Testis (tissue), 3 donors: ENCODE data around the gene COL15A1. TPM values are rescaled to one million over a fixed set of nuclear protein-coding genes. Genes with fewer than 3 reads are reported as not detected.

Experiments
- DNase-seq: peaks from one replicate; pipeline ENCODE4 v3.0.0-alpha.2; 2019
- H3K27ac ChIP-seq, 2 donors: fragments of 200-600 bp; sonication (generic); one replicate each; pipeline ENCODE4 v1.5.1; 2019
- H3K27me3 ChIP-seq: fragments of 200-600 bp; sonication (generic); one replicate; pipeline ENCODE4 v1.5.1; 2019
- H3K36me3 ChIP-seq: fragments of 200-600 bp; sonication (generic); one replicate; pipeline ENCODE4 v1.5.1; 2017; ENCODE audit warnings: low read depth; ENCODE audit errors: missing control alignments
- H3K4me1 ChIP-seq: fragments of 200-600 bp; sonication (generic); one replicate; pipeline ENCODE4 v1.5.1; 2019
- H3K4me3 ChIP-seq, 2 donors: fragments of 200-600 bp; sonication (generic); one replicate each; pipeline ENCODE4 v1.5.1; 2017 to 2019
- H3K9me3 ChIP-seq: fragments of 200-600 bp; sonication (generic); one replicate; pipeline ENCODE4 v1.5.1; 2017
- POLR2A ChIP-seq: fragments of 450-650 bp; IDR thresholded peaks from one replicate; pipeline ENCODE4 v1.6.1; 2017; ENCODE audit warnings: antibody characterized with exemption, mild to moderate bottlenecking, moderate library complexity
- WGBS, 2 donors: methylation state at CpG; one replicate each; pipeline ENCODE4 v1.1.5; 2018; 5-methylcytosine and 5-hydroxymethylcytosine counted together
- intact Hi-C: fragments of 100-400 bp; cut with DNase I; formaldehyde crosslinking; loops from one replicate; pipeline ENCODE4 v1.15.1; 2023; ENCODE audit warnings: low total_unique reads
- polyA plus RNA-seq: library from polyadenylated mRNA; stranded (reverse); fragments of 350-450 nt; fragmentation: Illumina TruSeq; extraction: RNeasy Lipid Tissue Mini Kit (QIAGEN cat#74804); gene quantifications from one replicate; pipeline ENCODE4 v1.2.3, GENCODE V29; 2014; ENCODE audit warnings: low read depth, low replicate concordance; ENCODE audit not compliant: insufficient read depth
- total RNA-seq, 2 donors: library from RNA; depleted of rRNA; stranded (reverse); fragments of >200 nt; gene quantifications; one replicate each; pipeline ENCODE4 v1.2.3, GENCODE V29; 2016
- TF ChIP-seq, protein P1 (sequence below), 3 experiments: fragments of 450-650 bp in 2 of 3; fragments of 200-600 bp in 1 of 3; sonication (generic) in 1 of 3; IDR thresholded peaks; one replicate each; pipeline ENCODE4 v1.5.1; 2016 to 2019; ENCODE audit warnings: antibody characterized with exemption in 3 of 3, mild to moderate bottlenecking in 2 of 3, moderate library complexity in 1 of 3

The COL15A1 gene
- total and polyA plus RNA-seq, 3 donors from 2014 or later: 37.2 to 55.5 (median 49.4) TPM

DNA sequence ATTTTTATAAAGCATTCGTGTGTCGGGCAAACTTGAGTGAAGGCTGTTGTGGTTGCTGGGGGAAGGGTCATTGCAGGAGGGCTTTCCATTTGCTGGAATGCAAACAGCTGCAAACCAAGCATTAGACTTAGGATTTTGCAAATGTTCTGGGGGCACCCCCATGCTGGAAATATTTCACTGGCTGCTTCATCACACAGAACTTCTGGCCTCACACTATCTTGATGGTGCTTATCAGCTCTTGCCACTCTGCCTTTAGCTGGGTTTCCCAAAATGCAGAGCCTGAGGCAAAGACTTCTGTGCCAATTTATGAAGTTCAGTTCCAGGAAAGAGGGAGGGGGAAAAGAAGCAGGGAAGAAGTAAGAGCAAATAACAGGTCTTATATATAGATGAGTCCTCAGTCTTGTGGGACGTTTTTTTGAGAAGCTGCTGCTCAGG lies 8.6 kb upstream of the COL15A1 start:
- Histone ChIP-seq H3K4me1 (no peaks in the 10 kb centered on the region), H3K27ac (no peak overlapping the region), H3K9me3 (no peaks in the 10 kb centered on the region), H3K27me3 (no peaks in the 10 kb centered on the region), H3K36me3 (no peaks in the 10 kb centered on the region), H3K4me3 (no peak overlapping the region)
- 47 to 66% methylated on average over 3 of the region's 3 CpGs for WGBS, 2 donors
- intact Hi-C loops: no loop called here
- no peak for DNase-seq
- TF ChIP-seq, protein P1, sequence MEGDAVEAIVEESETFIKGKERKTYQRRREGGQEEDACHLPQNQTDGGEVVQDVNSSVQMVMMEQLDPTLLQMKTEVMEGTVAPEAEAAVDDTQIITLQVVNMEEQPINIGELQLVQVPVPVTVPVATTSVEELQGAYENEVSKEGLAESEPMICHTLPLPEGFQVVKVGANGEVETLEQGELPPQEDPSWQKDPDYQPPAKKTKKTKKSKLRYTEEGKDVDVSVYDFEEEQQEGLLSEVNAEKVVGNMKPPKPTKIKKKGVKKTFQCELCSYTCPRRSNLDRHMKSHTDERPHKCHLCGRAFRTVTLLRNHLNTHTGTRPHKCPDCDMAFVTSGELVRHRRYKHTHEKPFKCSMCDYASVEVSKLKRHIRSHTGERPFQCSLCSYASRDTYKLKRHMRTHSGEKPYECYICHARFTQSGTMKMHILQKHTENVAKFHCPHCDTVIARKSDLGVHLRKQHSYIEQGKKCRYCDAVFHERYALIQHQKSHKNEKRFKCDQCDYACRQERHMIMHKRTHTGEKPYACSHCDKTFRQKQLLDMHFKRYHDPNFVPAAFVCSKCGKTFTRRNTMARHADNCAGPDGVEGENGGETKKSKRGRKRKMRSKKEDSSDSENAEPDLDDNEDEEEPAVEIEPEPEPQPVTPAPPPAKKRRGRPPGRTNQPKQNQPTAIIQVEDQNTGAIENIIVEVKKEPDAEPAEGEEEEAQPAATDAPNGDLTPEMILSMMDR (IDR thresholded peaks at IDR 0.05): no peak
- TF ChIP-seq POLR2A: no peak

GRCh38 chr9:98940276-98940675 lies 3.4 kb upstream of the COL15A1 start:
- Histone ChIP-seq H3K27me3 (no peaks in the 10 kb centered on the region), H3K9me3 (no peaks in the 10 kb centered on the region), H3K36me3 (no peaks in the 10 kb centered on the region), H3K4me3 (no peak overlapping the region), H3K27ac (no peak overlapping the region), H3K4me1 (peaks cover 4% of the 10 kb centered on the region)
- intact Hi-C loops: no loop called here
- 41 to 43% methylated on average over 3 of the region's 3 CpGs for WGBS, 2 donors
- DNase-seq: no peak
- no peak for TF ChIP-seq POLR2A
- TF ChIP-seq, protein P1 (IDR thresholded peaks at IDR 0.05): no peak

DNA sequence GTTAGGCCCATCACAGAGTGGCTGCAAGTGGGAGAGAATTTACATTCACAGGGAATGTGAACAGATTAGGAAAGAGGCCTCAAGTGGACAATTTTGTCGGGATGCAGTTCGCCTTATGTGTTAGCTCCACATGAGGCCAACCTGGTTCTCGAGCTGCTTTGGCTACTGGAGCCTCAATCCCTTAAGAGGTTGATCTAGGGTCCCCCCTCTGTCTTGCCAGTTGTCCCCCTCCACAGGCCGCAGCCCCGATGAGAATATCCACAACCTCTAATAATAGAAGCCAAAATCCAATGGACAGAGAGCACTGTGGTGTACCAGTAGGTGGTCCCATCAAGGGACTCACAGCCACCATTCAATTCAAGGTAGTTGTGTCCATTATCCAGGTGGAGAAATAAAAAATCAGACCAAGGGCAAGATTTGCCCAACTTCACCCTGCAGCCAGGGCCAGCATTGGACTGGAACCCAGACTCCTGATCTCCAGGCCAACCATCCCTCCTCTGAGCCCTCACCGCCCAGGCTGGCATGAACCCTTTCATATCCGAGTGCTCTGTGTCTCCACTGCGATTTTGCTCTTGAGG lies 1.7 kb upstream of the COL15A1 start:
- peaks cover 4% of the 10 kb centered on the region for H3K4me1 ChIP-seq
- 74% methylated on average over 6 to 8 of the region's 8 CpGs for WGBS, 2 donors
- H3K27me3 ChIP-seq: no peaks in the 10 kb centered on the region
- TF ChIP-seq POLR2A: no peak
- TF ChIP-seq, protein P1 (IDR thresholded peaks at IDR 0.05): no peak
- no peaks in the 10 kb centered on the region for H3K9me3 ChIP-seq
- intact Hi-C loops: no loop called here
- peak overlapping the region in 1 of 2 donors; percentile 84 for H3K27ac ChIP-seq
- no peak for DNase-seq
- no peak overlapping the region for H3K4me3 ChIP-seq
- H3K36me3 ChIP-seq: no peaks in the 10 kb centered on the region

- TF ChIP-seq POLR2A: no peak
- TF ChIP-seq, protein P1 (IDR thresholded peaks at IDR 0.05): no peak
- no peak for DNase-seq
- Histone ChIP-seq H3K27ac (peak overlapping the region; percentile 52 to 84), H3K4me1 (peaks cover 4% of the 10 kb centered on the region), H3K9me3 (no peaks in the 10 kb centered on the region), H3K27me3 (no peaks in the 10 kb centered on the region), H3K4me3 (peak overlapping the region; percentile 61 to 65), H3K36me3 (no peaks in the 10 kb centered on the region)
- WGBS, 2 donors: 24 to 41% methylated on average over 11 to 15 of the region's 15 CpGs
- intact Hi-C loops: no loop called here
These were observed 613 bp upstream of the COL15A1 start for GRCh38 chr9:98942906-98943681.
